B cell (primary cell): ENCODE measurements around the gene ARHGEF39. TPM values are rescaled to one million over a fixed set of nuclear protein-coding genes. Genes with fewer than 3 reads are reported as not detected.

ENCODE experiments used
- ATAC-seq: fragments of 200-7000 bp; cut with Tn5 transposase; one replicate; pipeline ENCODE4 v1.10.0; 2021; ENCODE audit warnings: low read depth, mild to moderate bottlenecking, moderate number of reproducible peaks, moderate library complexity
- CTCF ChIA-PET: fragments of 350-600 bp; sonication (Branson Sonifier 250); formaldehyde crosslinking; loops from one replicate; lab custom pipeline; 2021; ENCODE audit warnings: antibody characterized with exemption, inconsistent platforms; lab: Charles Lee
- POLR2A ChIA-PET: fragments of 350-600 bp; sonication (Branson Sonifier 250); formaldehyde crosslinking; loops from one replicate; lab custom pipeline; 2021; ENCODE audit warnings: antibody characterized with exemption; lab: Charles Lee
- DNase-seq: peaks from one replicate; pipeline ENCODE4 v3.0.0; 2013
- H2AFZ ChIP-seq: 2 replicates; pipeline ENCODE4 v1.6.1; 2012; ENCODE audit warnings: mild to moderate bottlenecking, low read depth, low read length; ENCODE audit not compliant: insufficient read depth, poor library complexity, severe bottlenecking
- H3K27ac ChIP-seq, 2 donors: 1 replicate in 1 of 2; 2 replicates in 1 of 2; pipeline ENCODE4 v1.5.1; 2012 to 2013; ENCODE audit warnings: low read length in 2 of 2, mild to moderate bottlenecking in 2 of 2, moderate library complexity in 1 of 2
- H3K27me3 ChIP-seq, 4 experiments: fragments of 200-600 bp in 1 of 4; sonication (generic) in 1 of 4; replicated peaks in 1 of 4; 1 replicate in 2 of 4; 2 replicates in 2 of 4; pipeline versions ENCODE4 v1.6.1 to v1.7.0; 2013 to 2016; ENCODE audit warnings: low read length in 3 of 4, mild to moderate bottlenecking in 2 of 4, mixed read lengths in 1 of 4, moderate library complexity in 1 of 4; ENCODE audit not compliant: insufficient read depth in 4 of 4, control insufficient read depth in 3 of 4; ENCODE audit errors: control extremely low read depth in 1 of 4
- H3K36me3 ChIP-seq, 2 experiments: replicated peaks in 1 of 2; 1 replicate in 1 of 2; 2 replicates in 1 of 2; pipeline versions ENCODE4 v1.6.1 to v1.7.1; 2013; ENCODE audit warnings: low read length in 1 of 2; ENCODE audit not compliant: insufficient read depth in 2 of 2, control insufficient read depth in 1 of 2; ENCODE audit errors: control extremely low read depth in 1 of 2, extremely low read depth in 1 of 2
- H3K4me1 ChIP-seq, 2 donors: fragments of 200-600 bp in 1 of 2; sonication (generic) in 1 of 2; 1 replicate in 1 of 2; 2 replicates in 1 of 2; pipeline versions ENCODE4 v1.5.1 to v1.6.1; 2013 to 2017; ENCODE audit warnings: low read length in 2 of 2; ENCODE audit not compliant: control insufficient read depth in 2 of 2, insufficient read depth in 2 of 2
- H3K4me2 ChIP-seq: replicated peaks from 2 replicates; pipeline ENCODE3; 2012; ENCODE audit warnings: mild to moderate bottlenecking, low read depth, low read length; ENCODE audit not compliant: poor library complexity, severe bottlenecking
- H3K4me3 ChIP-seq, 5 experiments: fragments of 200-600 bp in 1 of 5; sonication (generic) in 1 of 5; 1 replicate in 3 of 5; 2 replicates in 2 of 5; pipeline versions ENCODE4 v1.5.1 to v1.7.0; 2011 to 2016; ENCODE audit warnings: low read length in 4 of 5, mild to moderate bottlenecking in 4 of 5, low read depth in 2 of 5, control low read depth in 1 of 5, moderate library complexity in 1 of 5; ENCODE audit not compliant: insufficient read depth in 1 of 5; ENCODE audit errors: control extremely low read depth in 1 of 5, extremely low read depth in 1 of 5
- H3K79me2 ChIP-seq: fragments of 200-600 bp; sonication (generic); one replicate; pipeline ENCODE4 v1.6.0; 2016; ENCODE audit warnings: low read length; ENCODE audit not compliant: control insufficient read depth, insufficient read depth
- H3K9ac ChIP-seq: fragments of 200-600 bp; sonication (generic); 2 replicates; pipeline ENCODE4 v1.6.1; 2017; ENCODE audit warnings: mild to moderate bottlenecking, low read length, moderate library complexity
- H3K9me3 ChIP-seq, 3 donors: one replicate each; pipeline versions ENCODE4 v1.6.1 to v1.7.1; 2013; ENCODE audit warnings: low read length in 2 of 3; ENCODE audit not compliant: control insufficient read depth in 2 of 3, insufficient read depth in 1 of 3; ENCODE audit errors: control extremely low read depth in 1 of 3
- H4K20me1 ChIP-seq: 2 replicates; pipeline ENCODE4 v1.6.0; 2012; ENCODE audit warnings: mild to moderate bottlenecking, low read length; ENCODE audit not compliant: insufficient read depth, control insufficient read depth, poor library complexity, severe bottlenecking
- H3K27ac Mint-ChIP-seq: one replicate; pipeline ENCODE4 v1.8.0; 2021; ENCODE audit warnings: mixed read lengths
- H3K27me3 Mint-ChIP-seq: one replicate; pipeline ENCODE4 v1.8.0; 2021; ENCODE audit warnings: mixed read lengths
- H3K4me1 Mint-ChIP-seq: one replicate; pipeline ENCODE4 v1.8.0; 2021; ENCODE audit warnings: mixed read lengths
- H3K4me3 Mint-ChIP-seq: one replicate; pipeline ENCODE4 v1.8.0; 2021; ENCODE audit warnings: mixed read lengths
- H3K9me3 Mint-ChIP-seq: one replicate; pipeline ENCODE4 v1.8.0; 2022; ENCODE audit warnings: mixed read lengths; ENCODE audit not compliant: insufficient read depth
- CTCF ChIP-seq: fragments of 200-600 bp; IDR thresholded peaks from one replicate; pipeline ENCODE4 v1.8.0; 2022; ENCODE audit warnings: antibody characterized with exemption, mild to moderate bottlenecking
- EZH2 ChIP-seq: IDR thresholded peaks from 2 replicates; pipeline ENCODE4 v1.6.1; 2012; ENCODE audit warnings: borderline replicate concordance, low read depth, mild to moderate bottlenecking, moderate library complexity, low read length; ENCODE audit not compliant: insufficient read depth, poor library complexity, severe bottlenecking
- WGBS: methylation state at CpG from one replicate; pipeline ENCODE4 v1.1.5; 2013; ENCODE audit warnings: missing lambda C conversion rate; ENCODE audit not compliant: insufficient coverage; 5-methylcytosine and 5-hydroxymethylcytosine counted together
- intact Hi-C: fragments of 100-400 bp; cut with micrococcal nuclease; formaldehyde crosslinking; loops from one replicate; pipeline ENCODE4 v1.10.0; 2022
- polyA plus RNA-seq: library from polyadenylated mRNA; depleted of rRNA; stranded (reverse); fragments of >200 nt; gene quantifications from 2 replicates; pipeline ENCODE4 v1.2.3, GENCODE V29; 2012
- total RNA-seq, 2 donors: library from RNA; stranded (reverse); fragments of 120-200 nt in 1 of 2; gene quantifications; 1 replicate in 1 of 2; 2 replicates in 1 of 2; pipeline versions ENCODE4 v1.2.3 to v1.2.4, GENCODE V29; 2013 to 2022

ARHGEF39 gene
- total and polyA plus RNA-seq, 2 donors (not counting 1 experiment from before 2014, with no cell fraction given), result 0.40 to 0.62 TPM

GRCh38 chr9:35702696-35703095 lies 37.7 kb upstream of the ARHGEF39 start:
- POLR2A ChIA-PET, result no interaction called here
- H3K4me1 Mint-ChIP-seq, result no peaks in the 10 kb centered on the region

GRCh38 chr9:35700942-35701341 lies 35.9 kb upstream of the ARHGEF39 start:
- H3K79me2 ChIP-seq, result no peaks in the 10 kb centered on the region
- ATAC-seq, result no peak
- H3K9ac ChIP-seq, result no peak overlapping the region
- no peak overlapping the region for H3K4me3 Mint-ChIP-seq
- ChIA-PET CTCF (interaction anchor here (0.9 to 8.8 kb wide), 6 partner anchors 13 to 88 kb away, joined by 3 to 140 read pairs (median 3); partner anchors contain the start of genes ARHGEF39, CCDC107 and RMRP), POLR2A (no interaction called here)
- DNase-seq, result no peak
- H3K4me3 ChIP-seq, result no peak overlapping the region
- peaks cover 4 to 96% of the 10 kb centered on the region in 2 experiments for H3K36me3 ChIP-seq
- H3K27me3 Mint-ChIP-seq, result no peaks in the 10 kb centered on the region
- no peaks in the 10 kb centered on the region for H3K9me3 ChIP-seq
- H4K20me1 ChIP-seq, result peaks cover 16% of the 10 kb centered on the region
- H3K4me1 Mint-ChIP-seq, result peaks cover 8% of the 10 kb centered on the region
- H3K27me3 ChIP-seq, result no peaks in the 10 kb centered on the region
- peaks cover 0 to 7% of the 10 kb centered on the region in 2 donors for H3K4me1 ChIP-seq
- no peak overlapping the region for H3K27ac ChIP-seq
- H2AFZ ChIP-seq, result no peak overlapping the region
- no peak overlapping the region for H3K27ac Mint-ChIP-seq
- intact Hi-C loops, result no loop called here
- no peak overlapping the region for H3K4me2 ChIP-seq
- H3K9me3 Mint-ChIP-seq, result no peaks in the 10 kb centered on the region
- TF ChIP-seq EZH2 (no peak), CTCF (no peak)

More at GRCh38 chr9:35702696-35703095, 37.7 kb upstream of the ARHGEF39 start:
- Mint-ChIP-seq H3K4me3 (no peak overlapping the region), H3K9me3 (no peaks in the 10 kb centered on the region), H3K27ac (no peak overlapping the region), H3K27me3 (no peaks in the 10 kb centered on the region)
- Histone ChIP-seq H4K20me1 (peaks cover 25% of the 10 kb centered on the region), H3K27ac (no peak overlapping the region), H3K4me2 (no peak overlapping the region), H3K79me2 (peaks cover 2% of the 10 kb centered on the region), H3K27me3 (no peaks in the 10 kb centered on the region), H3K4me3 (no peak overlapping the region), H3K9ac (no peak overlapping the region), H3K9me3 (no peaks in the 10 kb centered on the region), H3K4me1 (no peaks in the 10 kb centered on the region), H2AFZ (no peak overlapping the region), H3K36me3 (peaks cover 4 to 98% of the 10 kb centered on the region in 2 experiments)
- no peak for TF ChIP-seq EZH2
- TF ChIP-seq CTCF, result no peak
- WGBS, result 99% methylated on average over 6 of the region's 7 CpGs
- no peak for DNase-seq
- intact Hi-C loops, result no loop called here
- ATAC-seq, result no peak
- CTCF ChIA-PET, result no interaction called here
